HG02588 (cell line): ENCODE measurements around the gene ZNRF1.
A peak's percentile ranks its signal among the peaks of the same experiment; 100 is the strongest.
"Not testable (repeated sequence)": the region's sequence is repeated elsewhere in the genome, so short reads cannot be mapped to it uniquely, and the experiment has no call there.

Source experiments
- ATAC-seq: cut with Tn5 transposase; IDR thresholded peaks from one replicate; pipeline ENCODE4 v1.9.1; 2021; ENCODE audit warnings: mild to moderate bottlenecking, moderate library complexity; ENCODE audit not compliant: unreplicated experiment

Gene ZNRF1

DNA sequence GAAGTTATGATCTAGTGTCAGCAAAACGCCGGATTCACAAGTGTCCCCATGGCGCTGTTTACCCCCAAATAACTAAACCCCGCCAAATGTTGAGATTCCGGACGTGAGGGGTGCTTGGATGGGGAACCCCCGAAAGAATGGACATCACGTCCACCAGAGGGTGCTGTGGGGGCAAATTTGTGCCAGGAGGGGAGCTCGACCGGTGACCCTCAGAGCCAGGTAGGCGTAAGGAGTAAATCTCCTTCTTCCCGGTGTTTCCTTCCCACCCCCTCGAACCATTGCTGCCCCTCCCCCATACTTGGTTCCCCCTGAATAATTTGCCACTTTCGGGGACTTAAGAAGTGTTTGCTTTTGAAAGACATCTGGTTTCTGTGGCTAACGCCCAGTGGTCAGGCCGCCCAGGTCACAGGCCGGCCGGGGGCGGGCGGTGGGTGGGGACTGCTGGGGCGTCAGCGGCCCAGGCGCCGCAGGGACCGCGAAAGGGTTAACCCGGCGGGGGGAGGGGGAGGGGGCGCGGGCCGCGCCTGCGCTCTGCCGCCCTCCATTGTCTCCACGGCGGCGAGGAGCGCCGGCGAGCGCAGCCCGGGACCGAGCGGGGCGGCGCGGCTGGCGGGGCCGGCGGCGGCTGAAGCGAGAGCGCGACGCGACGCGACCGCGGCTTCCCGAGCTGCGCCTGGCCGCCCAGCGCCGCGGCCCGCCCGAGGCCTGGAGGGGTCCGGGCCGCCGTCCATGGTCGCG lies at the start of gene ZNRF1:
Gene ZNRF1, plus strand, starts transcription at position 544 of the 738 bp plus-strand sequence. CDS start 648 bp downstream, outside the sequence.
- peak; percentile 65 for ATAC-seq

DNA sequence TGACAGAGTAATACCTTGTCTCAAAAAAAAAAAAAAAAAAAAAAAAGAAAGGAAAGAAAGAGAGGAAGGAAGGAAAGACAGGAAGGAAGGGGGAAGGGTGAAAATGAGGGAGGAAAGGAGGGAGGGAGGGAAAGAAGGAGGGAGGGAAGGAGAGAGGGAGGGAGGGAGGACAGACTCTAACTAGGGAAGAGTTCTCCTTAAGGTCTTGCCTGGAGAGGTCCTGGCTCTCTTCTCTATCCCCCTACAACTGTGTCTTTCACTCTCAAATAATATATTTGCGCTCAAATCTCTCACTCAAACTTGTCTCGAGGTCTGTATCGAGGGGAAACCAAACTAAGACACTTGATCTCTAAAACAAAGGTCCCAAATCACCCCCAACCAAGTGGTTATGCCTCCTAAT lies 49.5 kb upstream of the ZNRF1 start:
- no peak for ATAC-seq

DNA sequence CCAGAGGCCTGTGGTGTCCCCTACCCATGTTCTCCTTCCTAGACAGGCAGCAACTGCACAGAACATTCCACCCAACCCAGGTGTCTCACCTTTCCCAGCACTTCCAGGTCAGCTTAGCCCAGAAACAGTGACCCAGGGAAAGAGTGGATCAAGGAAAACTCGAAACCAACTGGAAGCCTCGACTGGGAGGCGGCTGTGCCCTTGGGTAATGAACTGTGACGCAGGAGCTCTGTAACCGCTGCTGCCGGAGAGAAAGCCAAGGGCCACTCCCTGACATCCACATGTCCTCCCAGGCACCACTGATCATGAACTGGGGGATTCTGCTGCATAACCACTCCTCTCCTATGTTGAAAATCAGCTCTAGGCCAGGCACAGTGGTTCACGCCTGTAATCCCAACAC lies 48.3 kb upstream of the ZNRF1 start:
- no peak for ATAC-seq

DNA sequence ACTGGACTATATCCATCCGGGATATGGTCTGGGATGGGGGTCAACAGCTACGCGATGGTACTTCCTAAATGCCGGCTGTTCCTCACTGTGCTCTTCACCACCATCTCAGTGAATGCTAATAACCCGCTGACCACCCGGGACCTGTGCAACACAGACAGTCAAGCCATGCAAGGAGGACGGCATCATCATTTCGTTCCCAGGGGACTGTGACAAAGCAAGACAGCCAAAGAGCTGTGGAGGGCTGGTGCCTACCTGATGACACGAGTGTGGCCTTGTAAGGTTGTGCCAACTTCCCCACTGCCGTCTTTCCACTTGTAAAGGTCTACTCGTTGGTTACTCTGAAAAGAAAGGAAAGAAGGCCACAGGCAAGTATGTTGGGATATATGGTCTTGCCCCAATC lies 47.6 kb upstream of the ZNRF1 start:
- no peak for ATAC-seq

DNA sequence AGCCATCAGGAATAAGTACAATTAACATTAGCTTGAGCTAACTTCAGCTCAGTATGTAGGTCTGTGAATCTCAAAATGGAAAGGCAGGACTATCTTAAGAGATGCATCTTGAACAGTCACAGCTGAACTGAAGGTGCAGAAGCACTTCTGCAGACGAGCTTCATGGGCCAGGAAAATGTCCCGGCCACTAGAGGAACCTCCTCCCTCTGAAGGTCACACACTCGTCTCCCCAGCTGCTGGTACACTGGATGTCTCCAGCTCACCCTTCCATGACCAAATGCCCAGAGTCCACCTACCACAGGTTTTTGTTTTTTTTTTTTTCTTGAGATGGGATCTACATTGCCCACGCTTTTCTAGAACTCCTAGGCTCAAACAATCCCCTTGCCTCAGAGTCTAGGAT lies 47.1 kb upstream of the ZNRF1 start:
- no peak for ATAC-seq

DNA sequence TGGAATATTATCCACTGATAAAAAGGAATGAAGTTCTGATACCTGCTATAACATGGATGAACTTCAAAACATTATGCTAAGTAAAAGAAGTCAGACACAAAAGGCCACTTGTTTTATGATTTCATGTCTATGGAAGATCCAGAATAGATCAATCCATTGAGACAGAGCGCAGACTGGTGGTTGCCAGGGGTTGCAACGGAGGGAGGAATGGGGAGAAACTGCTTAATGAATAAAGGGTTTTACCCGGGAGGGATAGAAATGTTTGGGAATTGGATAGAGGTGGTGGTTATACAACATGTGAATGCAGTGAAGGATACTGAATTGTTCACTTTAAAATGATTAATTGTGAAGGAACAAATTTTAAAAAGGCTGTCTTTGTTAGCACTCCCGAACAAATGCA lies 44.1 kb upstream of the ZNRF1 start:
- no peak for ATAC-seq

DNA sequence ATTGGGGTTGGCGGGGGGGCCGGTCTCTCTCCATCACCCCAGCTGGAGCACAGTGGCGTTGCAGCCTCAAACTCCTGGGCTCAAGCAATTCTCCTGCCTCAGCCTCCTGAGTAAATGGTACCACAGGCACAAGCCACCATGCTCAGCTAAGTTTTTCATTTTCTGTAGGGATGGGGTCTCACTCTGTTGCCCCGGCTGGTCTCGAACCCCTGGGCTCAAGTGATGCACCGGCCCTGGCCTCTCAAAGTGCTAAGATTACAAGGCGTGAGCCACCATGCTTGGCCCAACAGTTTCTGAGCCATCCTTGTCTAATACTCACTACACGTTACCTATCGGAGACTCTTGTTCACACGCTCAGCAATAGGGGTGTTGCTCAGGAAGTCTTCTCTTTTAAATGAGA lies 25.5 kb upstream of the ZNRF1 start:
- ATAC-seq = no peak

DNA sequence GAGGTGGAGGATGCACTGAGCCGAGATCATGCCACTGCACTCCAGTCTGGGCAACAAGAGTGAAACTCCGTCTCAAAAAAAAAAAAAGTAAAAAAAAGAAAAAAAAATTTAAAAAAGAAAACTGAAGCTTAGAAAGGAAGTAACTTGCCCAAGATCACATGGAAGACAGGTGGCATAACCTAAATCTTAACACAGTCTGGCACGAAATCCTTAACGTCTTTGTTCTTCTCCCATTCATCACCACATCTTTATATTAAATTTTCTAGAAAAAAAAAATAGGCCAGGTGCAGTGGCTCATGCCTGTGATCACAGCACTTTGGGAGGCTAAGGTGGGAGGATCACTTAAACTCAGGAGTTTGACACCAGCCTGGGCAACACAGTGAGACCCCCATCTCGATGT lies 23.2 kb upstream of the ZNRF1 start:
- ATAC-seq = no peak

DNA sequence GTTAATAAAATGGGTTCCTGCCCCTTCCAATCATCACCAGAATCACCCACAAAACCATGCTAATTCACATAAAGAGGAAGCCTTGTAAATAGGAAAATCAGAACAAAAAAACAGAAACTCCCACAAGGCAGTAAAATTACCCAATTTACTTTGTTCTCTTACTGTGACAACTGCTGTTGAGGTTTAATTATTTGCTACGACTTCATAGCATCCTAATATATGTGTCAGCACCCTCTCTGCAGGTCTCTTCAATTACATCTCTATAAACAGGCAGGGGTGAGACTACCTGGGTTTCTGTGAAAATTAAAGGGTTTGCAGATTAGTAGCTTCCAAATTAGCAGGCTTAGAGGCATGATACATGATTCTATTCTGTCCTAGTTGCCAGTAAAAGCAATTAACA lies 16.6 kb upstream of the ZNRF1 start:
- ATAC-seq = no peak

DNA sequence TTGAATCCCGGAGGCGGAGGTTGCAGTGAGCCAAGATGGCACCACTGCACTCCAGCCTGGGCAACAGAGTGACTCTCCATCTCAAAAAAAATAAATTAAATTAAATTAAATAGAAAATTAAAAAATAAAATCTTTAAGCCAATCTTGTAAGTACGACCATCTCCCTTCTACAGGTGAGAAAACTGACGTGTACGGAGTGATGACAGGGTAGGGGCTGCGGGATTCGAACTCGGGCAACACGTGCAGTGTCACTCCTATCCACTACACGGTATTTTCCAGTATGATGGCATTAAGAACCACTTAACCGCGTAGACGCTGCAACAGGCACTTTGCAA lies 14.7 kb upstream of the ZNRF1 start:
- no peak for ATAC-seq

DNA sequence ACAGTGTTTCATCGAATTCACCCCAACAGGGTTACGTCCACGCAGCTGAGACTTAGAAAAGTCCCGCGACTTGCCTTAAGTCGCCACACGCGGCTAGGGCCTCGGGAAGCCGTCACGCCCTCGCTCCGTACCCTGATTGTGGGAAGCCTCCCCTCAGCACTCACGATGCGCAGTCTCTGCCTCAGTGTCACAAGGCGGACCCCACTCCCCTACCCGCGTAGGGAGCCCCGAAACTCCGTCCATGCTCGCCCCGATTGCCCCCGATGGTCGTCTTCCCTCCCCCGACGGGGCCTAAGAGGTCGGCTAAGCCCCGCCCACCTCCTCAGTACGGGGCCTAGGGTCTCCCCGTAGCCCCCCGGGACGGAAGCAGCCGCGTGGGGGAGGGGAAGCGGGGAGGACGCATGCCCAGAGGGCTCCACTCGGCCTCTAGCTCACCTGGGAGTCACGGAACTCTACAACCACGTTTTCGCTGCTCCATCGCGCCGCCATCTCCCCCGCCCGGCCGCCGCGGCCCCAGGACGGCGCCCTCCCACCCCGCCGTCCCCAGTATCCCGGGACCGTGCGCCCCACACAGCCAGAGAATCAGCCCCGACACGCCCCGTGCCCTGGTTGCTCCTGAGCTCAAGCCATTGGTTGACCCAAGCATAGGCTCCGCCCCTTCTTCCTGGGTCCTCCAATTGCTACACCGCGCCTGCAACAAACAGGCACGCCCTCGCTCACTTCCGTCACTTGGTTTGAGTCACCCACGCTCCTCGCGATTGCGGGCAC lies 14.1 kb upstream of the ZNRF1 start, which contains the start of gene WDR59:
Gene WDR59, minus strand, starts transcription at position 595 of the 768 bp plus-strand sequence. Its CDS starts 106 bp downstream, at position 489.
- ATAC-seq = peak; percentile 99

DNA sequence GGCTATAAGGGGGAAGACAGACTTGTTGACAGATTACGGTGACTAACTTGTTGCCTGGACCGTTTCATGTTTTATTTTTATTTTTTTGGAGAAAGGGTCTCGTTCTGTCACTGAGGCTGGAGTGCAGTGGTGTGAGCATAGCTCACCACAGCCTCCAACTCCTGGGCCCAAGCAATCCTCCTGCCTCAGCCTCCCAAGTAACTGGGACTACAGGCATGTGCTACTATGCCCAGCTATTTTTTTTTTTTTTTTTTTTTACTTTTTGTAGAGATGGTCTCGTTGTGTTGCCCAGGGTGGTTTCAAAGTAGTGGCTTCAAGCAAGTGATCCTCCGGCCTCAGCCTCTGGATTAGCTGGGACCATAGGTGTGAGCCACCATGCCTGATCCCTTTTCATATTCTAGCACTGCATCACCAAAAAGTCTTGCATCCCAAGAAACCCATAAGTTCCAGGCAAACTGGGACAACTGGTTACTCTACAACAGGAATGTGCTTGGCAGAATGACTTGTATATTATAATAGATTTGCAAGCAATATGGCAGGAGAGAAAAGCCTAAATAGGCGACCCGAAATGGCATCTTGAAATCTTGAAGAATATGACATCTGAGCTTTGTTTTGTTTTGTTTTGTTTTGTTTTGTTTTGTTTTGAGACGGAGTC lies 11.7 kb upstream of the ZNRF1 start:
- no peak for ATAC-seq

DNA sequence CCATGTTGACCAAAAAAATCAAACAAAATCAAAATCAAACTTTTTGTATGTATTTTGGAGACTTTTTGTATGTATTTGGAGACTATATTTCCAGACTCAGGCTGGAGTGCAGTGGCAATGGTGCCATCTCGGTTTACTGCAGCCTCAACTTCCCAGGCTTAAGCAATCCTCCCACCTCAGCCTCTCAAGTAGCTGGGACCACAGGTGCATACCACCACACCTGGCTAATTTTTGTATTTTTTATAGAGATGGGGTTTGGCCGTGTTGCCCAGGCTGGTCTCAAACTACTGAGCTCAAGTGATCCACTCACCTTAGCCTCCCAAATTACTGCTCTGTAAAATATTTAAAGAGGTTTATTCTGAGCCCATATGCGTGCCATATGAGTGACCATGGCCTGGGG lies 9.0 kb upstream of the ZNRF1 start:
- not testable (repeated sequence) for ATAC-seq

DNA sequence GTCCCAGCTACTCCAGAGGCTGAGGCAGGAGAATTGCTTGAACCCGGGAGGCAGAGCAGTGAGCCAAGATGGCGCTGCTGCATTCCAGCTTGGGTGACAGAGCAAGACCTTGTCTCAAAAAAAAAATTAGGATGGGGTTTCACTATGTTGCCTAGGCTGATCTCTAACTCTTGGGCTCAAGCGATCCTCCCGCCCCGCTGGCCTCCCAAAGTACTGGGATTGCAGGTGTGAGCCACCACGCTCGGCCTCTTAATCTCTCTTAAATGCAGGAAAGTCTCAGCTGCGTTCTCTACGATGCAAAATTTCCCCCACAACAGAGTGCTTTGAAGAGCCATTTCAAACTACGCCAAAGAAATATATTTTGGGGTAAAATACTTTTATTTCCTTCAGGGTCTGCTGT lies 8.0 kb upstream of the ZNRF1 start:
- ATAC-seq = no peak

DNA sequence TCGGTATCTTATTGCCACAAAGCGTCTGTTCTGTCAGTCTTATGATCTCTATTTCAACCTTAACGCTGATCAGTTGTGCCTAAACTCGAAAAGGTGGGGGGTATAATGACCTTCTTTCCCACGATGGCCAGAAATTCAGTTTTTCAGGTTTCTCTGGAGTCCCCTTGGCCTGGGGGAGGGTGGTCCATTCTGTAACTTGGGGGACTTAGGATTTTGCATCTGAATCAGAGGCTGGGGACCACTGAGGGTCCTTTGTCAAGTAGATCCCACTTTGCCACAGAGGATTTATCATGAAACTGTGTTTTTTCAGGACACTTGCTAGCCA lies 7.6 kb upstream of the ZNRF1 start:
- ATAC-seq = no peak

DNA sequence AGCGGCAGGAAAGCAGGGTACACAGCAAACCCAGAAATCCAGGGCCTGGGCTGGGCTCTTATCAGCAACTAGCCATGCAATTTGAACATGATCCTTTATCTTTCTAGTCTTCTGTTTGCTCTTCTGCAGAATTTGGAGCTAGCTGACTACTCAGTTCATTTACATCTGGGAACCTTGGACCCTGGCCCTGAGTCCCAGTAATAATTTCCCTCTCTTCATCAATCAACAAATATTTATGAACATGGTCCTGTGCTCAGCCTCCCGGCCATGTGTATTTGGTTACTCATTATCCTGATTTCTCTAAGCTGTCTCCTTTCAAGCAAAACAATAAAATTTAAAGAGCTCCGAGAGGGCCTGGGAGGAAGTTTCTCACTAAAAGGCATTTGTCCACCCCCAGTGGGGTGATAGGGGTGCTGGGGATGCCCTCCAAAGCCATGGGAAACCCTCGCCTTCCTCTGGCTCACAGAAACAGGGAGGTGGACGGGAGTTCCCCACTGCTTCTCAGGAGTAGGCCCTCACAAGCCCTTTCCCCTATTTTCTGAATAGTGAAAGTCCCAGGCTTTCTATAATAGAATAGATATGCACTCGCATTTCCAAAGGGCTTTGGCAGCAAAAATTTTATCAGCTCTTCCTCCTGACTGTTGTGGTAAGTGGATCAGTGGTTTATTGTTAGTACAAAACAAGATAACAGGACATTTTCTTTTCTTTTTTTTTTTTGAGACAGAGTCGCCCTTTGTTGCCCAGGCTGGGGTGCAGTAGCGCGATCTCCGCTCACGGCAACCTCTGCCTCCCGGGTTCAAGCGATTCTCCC lies 7.0 kb upstream of the ZNRF1 start:
- ATAC-seq = no peak

DNA sequence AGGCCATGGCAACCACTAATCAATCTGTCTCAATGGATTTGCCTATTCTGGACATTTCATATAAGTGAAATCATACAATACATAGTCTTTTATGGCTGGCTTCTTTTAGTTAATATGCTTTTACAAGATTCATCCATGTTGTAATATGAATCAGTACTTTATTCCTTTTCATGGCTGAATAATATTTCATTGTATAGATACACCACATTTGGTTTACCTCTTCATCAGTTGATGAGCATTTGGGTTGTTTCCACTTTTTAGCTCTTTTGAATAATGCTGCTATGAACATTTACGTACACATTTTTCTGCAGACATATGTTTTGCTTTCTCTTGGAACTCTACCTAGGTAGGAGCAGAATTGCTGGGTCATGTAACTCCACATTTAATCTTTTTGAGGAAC lies 2.8 kb upstream of the ZNRF1 start:
- no peak for ATAC-seq

DNA sequence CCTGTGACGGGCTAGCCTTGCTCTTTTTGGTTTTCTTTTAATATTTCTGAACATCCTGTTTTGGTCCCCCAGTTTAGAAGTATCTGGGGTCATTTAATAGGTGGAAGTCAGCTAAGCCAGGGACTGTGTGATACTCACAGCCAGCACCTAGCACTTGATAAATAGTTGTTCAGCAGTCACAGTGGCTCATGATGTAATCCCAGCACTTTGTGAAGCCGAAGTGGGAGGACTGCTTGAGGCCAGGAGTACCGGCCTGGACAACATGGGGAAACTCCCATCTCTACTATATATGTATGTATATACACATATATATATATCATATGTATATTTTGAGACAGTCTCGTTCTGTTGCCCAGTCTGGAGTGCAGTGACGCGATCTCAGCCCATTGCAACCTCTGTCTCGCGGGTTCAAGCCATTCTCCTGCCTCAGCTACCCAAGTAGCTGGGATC lies 1.8 kb upstream of the ZNRF1 start:
- no peak for ATAC-seq

DNA sequence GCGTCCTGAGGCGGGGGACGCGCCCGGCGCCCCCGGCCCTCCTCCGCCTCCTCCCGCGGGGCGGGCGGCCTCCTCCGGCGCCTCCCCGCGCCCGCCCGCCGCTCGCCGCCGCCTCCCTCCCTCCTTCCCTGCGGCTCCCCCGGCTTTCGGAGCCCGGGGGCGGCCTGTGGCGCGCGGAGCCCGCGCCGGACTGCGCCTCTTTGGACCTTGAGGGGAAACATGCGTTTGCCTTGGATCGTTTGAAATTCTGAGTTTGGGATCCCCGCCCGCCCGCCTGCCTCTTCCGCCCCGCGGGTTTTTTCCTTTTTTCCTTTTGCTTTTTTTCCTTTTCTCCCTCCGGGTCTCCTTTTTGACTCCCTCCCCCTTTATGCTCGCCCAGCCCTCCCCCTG lies 390 bp downstream of the ZNRF1 start:
- ATAC-seq = peak; percentile 38

DNA sequence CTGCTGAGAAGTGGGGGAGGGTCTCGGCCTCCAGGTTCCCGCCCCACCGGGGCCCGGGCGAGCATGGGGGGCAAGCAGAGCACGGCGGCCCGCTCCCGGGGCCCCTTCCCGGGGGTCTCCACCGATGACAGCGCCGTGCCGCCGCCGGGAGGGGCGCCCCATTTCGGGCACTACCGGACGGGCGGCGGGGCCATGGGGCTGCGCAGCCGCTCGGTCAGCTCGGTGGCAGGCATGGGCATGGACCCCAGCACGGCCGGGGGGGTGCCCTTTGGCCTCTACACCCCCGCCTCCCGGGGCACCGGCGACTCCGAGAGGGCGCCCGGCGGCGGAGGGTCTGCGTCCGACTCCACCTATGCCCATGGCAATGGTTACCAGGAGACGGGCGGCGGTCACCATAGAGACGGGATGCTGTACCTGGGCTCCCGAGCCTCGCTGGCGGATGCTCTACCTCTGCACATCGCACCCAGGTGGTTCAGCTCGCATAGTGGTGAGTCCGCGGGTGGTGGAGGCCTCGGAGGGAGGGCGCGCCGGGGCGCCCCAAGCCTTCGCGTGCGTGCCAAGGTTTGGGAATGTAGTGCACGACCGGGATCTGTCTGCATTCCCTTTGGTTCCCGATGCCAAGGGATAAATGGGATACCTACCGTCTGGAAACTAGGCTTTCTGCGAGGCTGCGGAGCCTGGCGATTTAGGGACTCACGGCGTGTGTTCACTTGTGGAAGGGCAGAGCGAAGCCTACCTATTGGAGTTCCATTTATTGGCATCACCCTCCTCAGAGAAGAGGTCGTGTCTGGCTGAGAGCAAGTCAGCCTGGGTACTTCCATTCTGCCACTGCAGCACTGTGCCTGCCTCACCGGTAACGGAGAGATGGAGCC lies 1.0 kb downstream of the ZNRF1 start:
- no peak for ATAC-seq
